ENCODE measurements around the gene MAST2. TPM values are rescaled to one million over a fixed set of nuclear protein-coding genes. Genes with fewer than 3 reads are reported as not detected.

MAST2 gene
- total RNA-seq, 1 experiment from 2014 or later, result 77.0 TPM

GRCh38 chr1:45913731-45914501, 110.5 kb downstream of the MAST2 start:
- no peaks in the 10 kb centered on the region for H3K27me3 ChIP-seq (ENCODE audit: control insufficient read depth, insufficient read depth, low read length)

GRCh38 chr1:45914836-45915235, 111.4 kb downstream of the MAST2 start:
- H3K4me1 ChIP-seq (ENCODE audit: control insufficient read depth, insufficient read depth, low read length), result peaks cover 10% of the 10 kb centered on the region; the same call in 1 of the 2 replicates
- intact Hi-C loops (cut with micrococcal nuclease; ENCODE audit: unreplicated experiment), result no loop called here
- H3K9me3 ChIP-seq (ENCODE audit: control insufficient read depth, insufficient read depth, low read depth, low read length), result no peaks in the 10 kb centered on the region
- TF ChIP-seq CTCF (IDR thresholded peaks at IDR 0.05), result no peak
- no peak overlapping the region for H3K4me3 ChIP-seq (ENCODE audit: low read depth in 2 of 2, low read length in 2 of 2)
- CTCF ChIA-PET, result no interaction called here
- ATAC-seq (no peak), DNase-seq (ENCODE audit: low read depth, low spot score) (no peak)
- in situ Hi-C loops (cut with HindIII; ENCODE audit: low pct_unique_long_range_greater_than_20kb, low sequenced_read_pairs), result no loop called here
- no TSS peak for BruUV-seq (replicated peaks)
- no peaks in the 10 kb centered on the region for H3K36me3 ChIP-seq (ENCODE audit: control insufficient read depth, insufficient read depth, low read length)
- no peaks in the 10 kb centered on the region for H3K27me3 ChIP-seq (ENCODE audit: control insufficient read depth, insufficient read depth, low read length)
- POLR2A ChIA-PET, result no interaction called here
- H3K27ac ChIP-seq (ENCODE audit: low read length), result no peak overlapping the region; the same call in 1 of the 2 replicates

More at GRCh38 chr1:45913731-45914501, 110.5 kb downstream of the MAST2 start:
- no peaks in the 10 kb centered on the region for H3K36me3 ChIP-seq (ENCODE audit: control insufficient read depth, insufficient read depth, low read length)
- peaks cover 10% of the 10 kb centered on the region; the same call in 1 of the 2 replicates for H3K4me1 ChIP-seq (ENCODE audit: control insufficient read depth, insufficient read depth, low read length)
- H3K9me3 ChIP-seq (ENCODE audit: control insufficient read depth, insufficient read depth, low read depth, low read length), result no peaks in the 10 kb centered on the region
- no peak for ATAC-seq
- TSS peak; percentile 23 for BruUV-seq (replicated peaks)
- H3K27ac ChIP-seq (ENCODE audit: low read length), result peak overlapping the region; percentile 5; the same call in 1 of the 2 replicates
- intact Hi-C loops (cut with micrococcal nuclease; ENCODE audit: unreplicated experiment), result no loop called here
- ChIA-PET CTCF (no interaction called here), POLR2A (no interaction called here)
- in situ Hi-C loops (cut with HindIII; ENCODE audit: low pct_unique_long_range_greater_than_20kb, low sequenced_read_pairs), result no loop called here
- no peak overlapping the region for H3K4me3 ChIP-seq (ENCODE audit: low read depth in 2 of 2, low read length in 2 of 2)
- no peak for DNase-seq (ENCODE audit: low read depth, low spot score)
- TF ChIP-seq CTCF (IDR thresholded peaks at IDR 0.05) (no peak), REST (IDR thresholded peaks at IDR 0.05; ENCODE audit: insufficient read depth in 1 of 2, low read depth in 2 of 2, low read length in 1 of 2) (no peak), SIN3A (IDR thresholded peaks at IDR 0.05; ENCODE audit: borderline replicate concordance, insufficient read depth, low read depth, low read length) (no peak), TCF7L2 (IDR thresholded peaks at IDR 0.05; ENCODE audit: low read depth, low read length) (no peak), POLR2AphosphoS5 (IDR thresholded peaks at IDR 0.05; ENCODE audit: low read depth, low read length) (no peak)
